Loucy (cell line): ENCODE measurements around the gene SGMS1.

Experiments used
- H2AFZ ChIP-seq: fragments of 200-600 bp; sonication (generic); 2 replicates; pipeline ENCODE4 v1.6.0; 2016; ENCODE audit warnings: antibody characterized with exemption, mild to moderate bottlenecking, low read length, moderate library complexity
- H3F3A ChIP-seq: fragments of 200-600 bp; 2 replicates; pipeline ENCODE4 v1.6.0; 2016; ENCODE audit warnings: antibody characterized with exemption, low read depth, mild to moderate bottlenecking
- H3K27me3 ChIP-seq: fragments of 200-600 bp; sonication (generic); 2 replicates; pipeline ENCODE4 v1.6.1; 2014; ENCODE audit warnings: low read length, mild to moderate bottlenecking; ENCODE audit not compliant: insufficient read depth, poor library complexity, severe bottlenecking
- H3K36me3 ChIP-seq: fragments of 200-600 bp; sonication (generic); 2 replicates; pipeline ENCODE4 v1.6.1; 2016; ENCODE audit warnings: low read length; ENCODE audit not compliant: insufficient read depth
- H3K4me1 ChIP-seq: fragments of 200-600 bp; sonication (generic); 2 replicates; pipeline ENCODE4 v1.5.1; 2014; ENCODE audit warnings: low read length, mild to moderate bottlenecking; ENCODE audit not compliant: insufficient read depth, poor library complexity, severe bottlenecking
- H3K4me2 ChIP-seq: fragments of 200-600 bp; sonication (generic); 2 replicates; pipeline ENCODE4 v1.6.0; 2014; ENCODE audit warnings: antibody characterized with exemption, low read length, low read depth, mild to moderate bottlenecking; ENCODE audit not compliant: poor library complexity, severe bottlenecking
- H3K4me3 ChIP-seq: fragments of 200-600 bp; sonication (generic); 2 replicates; pipeline ENCODE4 v1.5.1; 2014; ENCODE audit warnings: low read length, mild to moderate bottlenecking, mixed read lengths; ENCODE audit not compliant: poor library complexity, severe bottlenecking
- H3K79me2 ChIP-seq: fragments of 200-600 bp; sonication (generic); 2 replicates; pipeline ENCODE4 v1.6.1; 2014; ENCODE audit warnings: low read length; ENCODE audit not compliant: insufficient read depth
- H3K9ac ChIP-seq: fragments of 200-600 bp; sonication (generic); 2 replicates; pipeline ENCODE4 v1.6.0; 2014; ENCODE audit warnings: mild to moderate bottlenecking, low read depth, low read length, moderate library complexity; ENCODE audit not compliant: poor library complexity, severe bottlenecking
- H3K9me2 ChIP-seq: fragments of 200-600 bp; sonication (generic); replicated peaks from 2 replicates; pipeline ENCODE4 v1.6.1; 2016; ENCODE audit warnings: low read depth, low read length, mixed read lengths
- H3K9me3 ChIP-seq: fragments of 200-600 bp; sonication (generic); 2 replicates; pipeline ENCODE4 v1.6.1; 2014; ENCODE audit warnings: mild to moderate bottlenecking, antibody characterized with exemption, low read length, low read depth; ENCODE audit not compliant: insufficient read depth
- H4K20me1 ChIP-seq: fragments of 200-600 bp; sonication (generic); 2 replicates; pipeline ENCODE4 v1.6.0; 2014; ENCODE audit warnings: antibody characterized with exemption, low read length, mild to moderate bottlenecking; ENCODE audit not compliant: insufficient read depth, poor library complexity, severe bottlenecking
- CTCF ChIP-seq: fragments of 200-600 bp; sonication (generic); conservative IDR thresholded peaks from 2 replicates; pipeline ENCODE4 v1.5.1; 2014; ENCODE audit warnings: mild to moderate bottlenecking, antibody characterized with exemption, low read length
- EZH2phosphoT487 ChIP-seq: fragments of 200-600 bp; IDR thresholded peaks from 2 replicates; pipeline ENCODE4 v1.6.1; 2018; ENCODE audit warnings: antibody characterized with exemption, mild to moderate bottlenecking, moderate library complexity, borderline replicate concordance

Gene SGMS1

GRCh38 chr10:50653758-50654157 is 30.0 kb upstream of the SGMS1 start:
- peaks cover 24% of the 10 kb centered on the region for H3K4me1 ChIP-seq
- H3K9me3 ChIP-seq, result no peaks in the 10 kb centered on the region
- no peak overlapping the region for H3K9ac ChIP-seq
- TF ChIP-seq EZH2phosphoT487, result no peak
- H3K4me2 ChIP-seq, result peak overlapping the region; percentile 47
- H3K4me3 ChIP-seq, result no peak overlapping the region
- H3K27me3 ChIP-seq, result no peaks in the 10 kb centered on the region
- no peaks in the 10 kb centered on the region for H3K9me2 ChIP-seq
- H2AFZ ChIP-seq, result no peak overlapping the region
- no peaks in the 10 kb centered on the region for H3F3A ChIP-seq
- H3K36me3 ChIP-seq, result no peaks in the 10 kb centered on the region
- no peaks in the 10 kb centered on the region for H4K20me1 ChIP-seq
- peaks cover 3% of the 10 kb centered on the region; the same call in 1 of the 2 replicates for H3K79me2 ChIP-seq

GRCh38 chr10:50653142-50653541 is 29.4 kb upstream of the SGMS1 start:
- TF ChIP-seq CTCF (peak; percentile 64), EZH2phosphoT487 (no peak)
- peak overlapping the region; percentile 47 for H3K4me2 ChIP-seq
- 0 out of 2 replicates have a peak overlapping the region, but pooled peaks have one; percentile 13 for H2AFZ ChIP-seq
- H3F3A ChIP-seq, result no peaks in the 10 kb centered on the region
- H3K9ac ChIP-seq, result no peak overlapping the region
- no peaks in the 10 kb centered on the region for H3K9me3 ChIP-seq
- peaks cover 20% of the 10 kb centered on the region for H3K4me1 ChIP-seq
- H3K27me3 ChIP-seq, result no peaks in the 10 kb centered on the region
- H3K36me3 ChIP-seq, result no peaks in the 10 kb centered on the region
- peak overlapping the region; percentile 20 for H3K4me3 ChIP-seq
- no peaks in the 10 kb centered on the region for H3K79me2 ChIP-seq
- no peaks in the 10 kb centered on the region for H4K20me1 ChIP-seq
- no peaks in the 10 kb centered on the region for H3K9me2 ChIP-seq

- Histone ChIP-seq H3K4me3 (no peak overlapping the region), H3K9me3 (no peaks in the 10 kb centered on the region), H3K9ac (no peak overlapping the region), H3K4me2 (no peak overlapping the region), H3K27me3 (no peaks in the 10 kb centered on the region), H3K4me1 (peaks cover 20% of the 10 kb centered on the region), H4K20me1 (no peaks in the 10 kb centered on the region), H3F3A (no peaks in the 10 kb centered on the region), H2AFZ (no peak overlapping the region), H3K36me3 (no peaks in the 10 kb centered on the region), H3K9me2 (no peaks in the 10 kb centered on the region), H3K79me2 (no peaks in the 10 kb centered on the region)
- no peak for TF ChIP-seq CTCF
- no peak for TF ChIP-seq EZH2phosphoT487
Measured at GRCh38 chr10:50651808-50652207, 28.1 kb upstream of the SGMS1 start.

GRCh38 chr10:50650481-50650880 is 26.7 kb upstream of the SGMS1 start:
- Histone ChIP-seq H3K9me3 (no peaks in the 10 kb centered on the region), H3K4me3 (no peak overlapping the region), H3K36me3 (no peaks in the 10 kb centered on the region), H3K79me2 (no peaks in the 10 kb centered on the region), H3K27me3 (no peaks in the 10 kb centered on the region), H3K9ac (no peak overlapping the region), H3K4me2 (no peak overlapping the region), H2AFZ (no peak overlapping the region), H4K20me1 (no peaks in the 10 kb centered on the region), H3K4me1 (peaks cover 20% of the 10 kb centered on the region), H3F3A (no peaks in the 10 kb centered on the region), H3K9me2 (no peaks in the 10 kb centered on the region)
- no peak for TF ChIP-seq EZH2phosphoT487
- TF ChIP-seq CTCF, result no peak
